Lung (tissue), 12 donors: ENCODE measurements around the gene MAPK7. TPM values are rescaled to one million over a fixed set of nuclear protein-coding genes. Genes with fewer than 3 reads are reported as not detected.

Experiments used
- ATAC-seq: fragments of 200-7000 bp; cut with Tn5 transposase; one replicate; pipeline ENCODE4 v1.9.1; 2020; ENCODE audit warnings: moderate number of reproducible peaks; ENCODE audit not compliant: insufficient read depth, low FRiP score
- DNase-seq, 3 donors: peaks; one replicate each; pipeline ENCODE4 v3.0.0-alpha.2; 2013 to 2017
- H3K27ac ChIP-seq, 2 donors: one replicate each; pipeline ENCODE4 v1.5.1; 2013; ENCODE audit warnings: mild to moderate bottlenecking in 2 of 2, moderate library complexity in 2 of 2, control low read depth in 1 of 2, inconsistent platforms in 1 of 2, low read depth in 1 of 2, low read length in 1 of 2
- H3K27me3 ChIP-seq, 3 donors: one replicate each; pipeline ENCODE4 v1.5.1; 2013; ENCODE audit warnings: low read length in 2 of 3; ENCODE audit not compliant: control insufficient read depth in 3 of 3, insufficient read depth in 3 of 3
- H3K36me3 ChIP-seq, 4 donors: one replicate each; pipeline ENCODE4 v1.5.1; 2013; ENCODE audit warnings: low read length in 4 of 4, mild to moderate bottlenecking in 1 of 4, moderate library complexity in 1 of 4; ENCODE audit not compliant: control insufficient read depth in 4 of 4, insufficient read depth in 4 of 4
- H3K4me1 ChIP-seq, 5 donors: one replicate each; pipeline ENCODE4 v1.5.1; 2013; ENCODE audit warnings: low read length in 5 of 5, mild to moderate bottlenecking in 2 of 5, moderate library complexity in 1 of 5; ENCODE audit not compliant: control insufficient read depth in 5 of 5, insufficient read depth in 5 of 5
- H3K4me3 ChIP-seq: one replicate; pipeline ENCODE4 v1.5.1; 2013; ENCODE audit warnings: mild to moderate bottlenecking, control low read depth, moderate library complexity
- H3K9ac ChIP-seq, 2 donors: one replicate each; pipeline ENCODE4 v1.5.1; 2013; ENCODE audit warnings: low read length in 2 of 2, control low read depth in 1 of 2; ENCODE audit not compliant: insufficient read depth in 1 of 2
- H3K9me3 ChIP-seq, 4 donors: one replicate each; pipeline ENCODE4 v1.5.1; 2013; ENCODE audit warnings: low read length in 3 of 4, mild to moderate bottlenecking in 1 of 4, moderate library complexity in 1 of 4; ENCODE audit not compliant: control insufficient read depth in 4 of 4, insufficient read depth in 3 of 4
- CTCF ChIP-seq: IDR thresholded peaks from 2 replicates; pipeline ENCODE4 v1.5.1; 2012; ENCODE audit warnings: mild to moderate bottlenecking; ENCODE audit errors: control extremely low read depth, extremely low read depth
- WGBS, 2 donors: extraction: QIAGEN DNeasy Blood & Tissue Kit; methylation state at CpG; one replicate each; pipeline ENCODE4 v1.1.7; 2013; 5-methylcytosine and 5-hydroxymethylcytosine counted together
- polyA plus RNA-seq, 2 donors: library from polyadenylated mRNA; stranded (reverse); fragments of 200-250 nt; gene quantifications; one replicate each; pipeline ENCODE4 v1.2.1, GENCODE V29; 2013
- total RNA-seq, 2 donors: library from RNA; depleted of rRNA in 1 of 2; stranded (reverse); fragments of >200 nt in 1 of 2; gene quantifications; one replicate each; pipeline ENCODE4 v1.2.1, GENCODE V29; 2014 to 2021
- donor health status: control.
- donor health status: control.
- donor health status: Bipolar disorder and iron deficiency.
- donor health status: healthy.
- donor health status: DM: yes; HTN: yes; CAD: no.

MAPK7 gene
- total and polyA plus RNA-seq, 4 donors, result 13.7 to 45.7 (median 22.8) TPM

GRCh38 chr17:19415806-19416775 lies 37.8 kb downstream of the MAPK7 start:
- Histone ChIP-seq H3K27ac (no peak overlapping the region), H3K36me3 (no peaks in the 10 kb centered on the region), H3K27me3 (no peaks in the 10 kb centered on the region), H3K4me3 (no peak overlapping the region), H3K9me3 (no peaks in the 10 kb centered on the region), H3K9ac (no peak overlapping the region), H3K4me1 (peaks cover 0 to 8% (median 0%) of the 10 kb centered on the region in 5 donors)
- TF ChIP-seq CTCF, result no peak
- ATAC-seq (no peak), DNase-seq (no peak)
- WGBS, 2 donors, result 92 to 96% methylated on average over 18 of the region's 18 CpGs

- 68 to 69% methylated on average over 3 of the region's 3 CpGs for WGBS, 2 donors
These were observed 39.3 kb downstream of the MAPK7 start for GRCh38 chr17:19417611-19418010.

GRCh38 chr17:19418251-19418992 lies 40.1 kb downstream of the MAPK7 start:
- DNase-seq (no peak), ATAC-seq (no peak)
- H3K4me3 ChIP-seq, result no peak overlapping the region
- no peaks in the 10 kb centered on the region for H3K36me3 ChIP-seq
- 58 to 70% methylated on average over 7 of the region's 7 CpGs for WGBS, 2 donors
- H3K9ac ChIP-seq, result no peak overlapping the region
- H3K27ac ChIP-seq, result no peak overlapping the region
- no peaks in the 10 kb centered on the region for H3K9me3 ChIP-seq
- H3K27me3 ChIP-seq, result no peaks in the 10 kb centered on the region
- no peak for TF ChIP-seq CTCF
- no peaks in the 10 kb centered on the region for H3K4me1 ChIP-seq

More at GRCh38 chr17:19417611-19418010, 39.3 kb downstream of the MAPK7 start:
- Histone ChIP-seq H3K27me3 (no peaks in the 10 kb centered on the region), H3K9ac (no peak overlapping the region), H3K4me3 (no peak overlapping the region), H3K36me3 (no peaks in the 10 kb centered on the region), H3K27ac (no peak overlapping the region), H3K9me3 (no peaks in the 10 kb centered on the region), H3K4me1 (no peaks in the 10 kb centered on the region)
- ATAC-seq (no peak), DNase-seq (no peak)
- TF ChIP-seq CTCF, result no peak
